Measurements from ENCODE around the gene SRRM2. TPM values are rescaled to one million over a fixed set of nuclear protein-coding genes. Genes with fewer than 3 reads are reported as not detected.
A peak's percentile ranks its signal among the peaks of the same experiment; 100 is the strongest.

SRRM2 gene
- polyA plus RNA-seq, 3 donors, result 19.0 to 1,186 (median 31.8) TPM

GRCh38 chr16:2744711-2745110, 7.7 kb upstream of the SRRM2 start:
- Histone ChIP-seq H3K9me3 (replicated peaks in 1 of 2; ENCODE audit: control insufficient read depth in 1 of 2, insufficient read depth in 1 of 2, low read length in 2 of 2) (no peaks in the 10 kb centered on the region), H3K4me2 (replicated peaks; ENCODE audit: extremely low read depth, low read length, poor library complexity, severe bottlenecking) (no peak overlapping the region), H3K36me3 (replicated peaks in 1 of 2; ENCODE audit: control insufficient read depth in 1 of 2, insufficient read depth in 2 of 2, low read length in 2 of 2) (no peaks in the 10 kb centered on the region), H3K4me3 (replicated peaks in 1 of 3; ENCODE audit: low read depth in 2 of 3, low read length in 3 of 3) (no peak overlapping the region), H3K9ac (ENCODE audit: insufficient read depth, low read length, poor library complexity, severe bottlenecking) (no peak overlapping the region), H3K27ac (ENCODE audit: low read depth in 1 of 2, low read length in 2 of 2) (no peak overlapping the region), H4K20me1 (ENCODE audit: insufficient read depth, low read length) (no peaks in the 10 kb centered on the region), H3K27me3 (ENCODE audit: control insufficient read depth in 2 of 2, insufficient read depth in 2 of 2, low read length in 2 of 2) (no peaks in the 10 kb centered on the region), H2AFZ (ENCODE audit: insufficient read depth, low read depth, low read length, poor library complexity, severe bottlenecking) (no peak overlapping the region), H3K79me2 (ENCODE audit: insufficient read depth, low read length) (no peaks in the 10 kb centered on the region), H3K4me1 (ENCODE audit: control insufficient read depth in 1 of 2, insufficient read depth in 2 of 2, low read length in 2 of 2) (no peaks in the 10 kb centered on the region)
- Mint-ChIP-seq H3K27ac (no peak overlapping the region), H3K9me3 (no peaks in the 10 kb centered on the region), H3K36me3 (peaks cover 0 to 4% of the 10 kb centered on the region in 2 donors), H3K27me3 (ENCODE audit: low read depth in 3 of 3) (peaks cover 0 to 5% (median 3%) of the 10 kb centered on the region in 3 donors), H3K4me1 (no peaks in the 10 kb centered on the region), H3K4me3 (no peak overlapping the region)
- intact Hi-C loops (cut with micrococcal nuclease), result no loop called here
- DNase-seq, result no peak
- 97% methylated on average over 5 of the region's 6 CpGs for WGBS (ENCODE audit: insufficient coverage)
- TF ChIP-seq CTCF (IDR thresholded peaks at IDR 0.05), result no peak

GRCh38 chr16:2745116-2745890, 7.1 kb upstream of the SRRM2 start:
- H3K4me2 ChIP-seq (replicated peaks; ENCODE audit: extremely low read depth, low read length, poor library complexity, severe bottlenecking), result no peak overlapping the region
- intact Hi-C loops (cut with micrococcal nuclease), result no loop called here
- H3K4me3 ChIP-seq (replicated peaks in 1 of 3; ENCODE audit: low read depth in 2 of 3, low read length in 3 of 3), result no peak overlapping the region
- no peaks in the 10 kb centered on the region for H3K9me3 Mint-ChIP-seq
- H3K79me2 ChIP-seq (ENCODE audit: insufficient read depth, low read length), result no peaks in the 10 kb centered on the region
- H3K27ac ChIP-seq (ENCODE audit: low read depth in 1 of 2, low read length in 2 of 2), result no peak overlapping the region
- H3K9ac ChIP-seq (ENCODE audit: insufficient read depth, low read length, poor library complexity, severe bottlenecking), result no peak overlapping the region
- no peaks in the 10 kb centered on the region for H4K20me1 ChIP-seq (ENCODE audit: insufficient read depth, low read length)
- H3K36me3 Mint-ChIP-seq, result peaks cover 3 to 10% of the 10 kb centered on the region in 2 donors
- peak overlapping the region in 1 of 7 donors; percentile 10 for H3K27ac Mint-ChIP-seq
- H2AFZ ChIP-seq (ENCODE audit: insufficient read depth, low read depth, low read length, poor library complexity, severe bottlenecking), result no peak overlapping the region
- H3K4me1 ChIP-seq (ENCODE audit: control insufficient read depth in 1 of 2, insufficient read depth in 2 of 2, low read length in 2 of 2), result no peaks in the 10 kb centered on the region
- DNase-seq, result no peak
- H3K27me3 ChIP-seq (ENCODE audit: control insufficient read depth in 2 of 2, insufficient read depth in 2 of 2, low read length in 2 of 2), result no peaks in the 10 kb centered on the region
- TF ChIP-seq CTCF (IDR thresholded peaks at IDR 0.05), result no peak
- 85% methylated on average over 11 of the region's 15 CpGs for WGBS (ENCODE audit: insufficient coverage)
- peaks cover 0 to 5% (median 2%) of the 10 kb centered on the region in 3 donors for H3K27me3 Mint-ChIP-seq (ENCODE audit: low read depth in 3 of 3)
- H3K9me3 ChIP-seq (replicated peaks in 1 of 2; ENCODE audit: control insufficient read depth in 1 of 2, insufficient read depth in 1 of 2, low read length in 2 of 2), result no peaks in the 10 kb centered on the region
- H3K4me1 Mint-ChIP-seq, result no peaks in the 10 kb centered on the region
- H3K36me3 ChIP-seq (replicated peaks in 1 of 2; ENCODE audit: control insufficient read depth in 1 of 2, insufficient read depth in 2 of 2, low read length in 2 of 2), result no peaks in the 10 kb centered on the region
- H3K4me3 Mint-ChIP-seq, result no peak overlapping the region

Measured in CD14-positive monocyte (primary cell).